Skeletal muscle satellite cell (primary cell): Measurements from ENCODE around the gene UNC119B.

Experiments used
- H3K27me3 ChIP-seq: 2 replicates; pipeline ENCODE4 v1.7.0; 2013; ENCODE audit warnings: low read length; ENCODE audit not compliant: control insufficient read depth, insufficient read depth
- H3K36me3 ChIP-seq: 2 replicates; pipeline ENCODE4 v1.7.0; 2013; ENCODE audit warnings: mild to moderate bottlenecking, control low read depth, low read length; ENCODE audit not compliant: insufficient read depth
- H3K4me1 ChIP-seq: 2 replicates; pipeline ENCODE4 v1.7.0; 2013; ENCODE audit warnings: low read length; ENCODE audit not compliant: control insufficient read depth, insufficient read depth
- H3K4me2 ChIP-seq: 2 replicates; pipeline ENCODE4 v1.7.0; 2013; ENCODE audit warnings: mild to moderate bottlenecking, low read length
- H3K4me3 ChIP-seq: 2 replicates; pipeline ENCODE4 v1.7.0; 2013; ENCODE audit warnings: low read length
- H3K9ac ChIP-seq: 2 replicates; pipeline ENCODE4 v1.7.0; 2013; ENCODE audit warnings: mild to moderate bottlenecking, low read depth, low read length, moderate library complexity
- H3K9me3 ChIP-seq: replicated peaks from 2 replicates; pipeline ENCODE4 v1.7.0; 2013; ENCODE audit warnings: mild to moderate bottlenecking, control low read depth, low read length

The UNC119B gene

GRCh38 chr12:120736404-120737331, 26.4 kb downstream of the UNC119B start:
- H3K4me2 ChIP-seq = no peak overlapping the region
- no peaks in the 10 kb centered on the region for H3K4me1 ChIP-seq
- H3K9me3 ChIP-seq = no peaks in the 10 kb centered on the region
- no peaks in the 10 kb centered on the region for H3K36me3 ChIP-seq
- no peak overlapping the region for H3K9ac ChIP-seq
- H3K27me3 ChIP-seq = no peaks in the 10 kb centered on the region
- H3K4me3 ChIP-seq = no peak overlapping the region

GRCh38 chr12:120737557-120738251, 27.4 kb downstream of the UNC119B start:
- H3K9ac ChIP-seq = no peak overlapping the region
- no peaks in the 10 kb centered on the region for H3K36me3 ChIP-seq
- H3K9me3 ChIP-seq = no peaks in the 10 kb centered on the region
- no peaks in the 10 kb centered on the region for H3K27me3 ChIP-seq
- no peak overlapping the region for H3K4me3 ChIP-seq
- no peak overlapping the region for H3K4me2 ChIP-seq
- no peaks in the 10 kb centered on the region for H3K4me1 ChIP-seq

GRCh38 chr12:120738252-120739030, 28.2 kb downstream of the UNC119B start:
- Histone ChIP-seq H3K36me3 (no peaks in the 10 kb centered on the region), H3K27me3 (no peaks in the 10 kb centered on the region), H3K4me2 (no peak overlapping the region), H3K9ac (no peak overlapping the region), H3K4me1 (no peaks in the 10 kb centered on the region), H3K9me3 (no peaks in the 10 kb centered on the region), H3K4me3 (no peak overlapping the region)

GRCh38 chr12:120739031-120739762, 28.9 kb downstream of the UNC119B start:
- Histone ChIP-seq H3K4me1 (no peaks in the 10 kb centered on the region), H3K4me3 (no peak overlapping the region), H3K27me3 (no peaks in the 10 kb centered on the region), H3K9ac (no peak overlapping the region), H3K9me3 (no peaks in the 10 kb centered on the region), H3K36me3 (no peaks in the 10 kb centered on the region), H3K4me2 (no peak overlapping the region)

- Histone ChIP-seq H3K4me1 (no peaks in the 10 kb centered on the region), H3K27me3 (no peaks in the 10 kb centered on the region), H3K9ac (no peak overlapping the region), H3K4me3 (no peak overlapping the region), H3K9me3 (no peaks in the 10 kb centered on the region), H3K4me2 (no peak overlapping the region), H3K36me3 (no peaks in the 10 kb centered on the region)
Measured at GRCh38 chr12:120739821-120740613, 29.8 kb downstream of the UNC119B start.

GRCh38 chr12:120740871-120741270, 30.6 kb downstream of the UNC119B start:
- H3K9ac ChIP-seq = no peak overlapping the region

GRCh38 chr12:120741476-120742421, 31.5 kb downstream of the UNC119B start:
- H3K27me3 ChIP-seq = no peaks in the 10 kb centered on the region
- H3K36me3 ChIP-seq = no peaks in the 10 kb centered on the region
- H3K4me2 ChIP-seq = no peak overlapping the region
- no peaks in the 10 kb centered on the region for H3K9me3 ChIP-seq
- no peaks in the 10 kb centered on the region for H3K4me1 ChIP-seq
- H3K9ac ChIP-seq = no peak overlapping the region
- no peak overlapping the region for H3K4me3 ChIP-seq

More at GRCh38 chr12:120740871-120741270, 30.6 kb downstream of the UNC119B start:
- Histone ChIP-seq H3K36me3 (no peaks in the 10 kb centered on the region), H3K4me2 (no peak overlapping the region), H3K27me3 (no peaks in the 10 kb centered on the region), H3K4me3 (no peak overlapping the region), H3K4me1 (no peaks in the 10 kb centered on the region), H3K9me3 (no peaks in the 10 kb centered on the region)

- no peak overlapping the region for H3K4me2 ChIP-seq
- no peaks in the 10 kb centered on the region for H3K9me3 ChIP-seq
- H3K27me3 ChIP-seq = no peaks in the 10 kb centered on the region
- H3K9ac ChIP-seq = no peak overlapping the region
- H3K36me3 ChIP-seq = no peaks in the 10 kb centered on the region
- no peak overlapping the region for H3K4me3 ChIP-seq
- H3K4me1 ChIP-seq = no peaks in the 10 kb centered on the region
Measured at GRCh38 chr12:120744922-120745493, 34.8 kb downstream of the UNC119B start.

- H3K4me1 ChIP-seq = no peaks in the 10 kb centered on the region
- H3K4me2 ChIP-seq = no peak overlapping the region
- H3K27me3 ChIP-seq = no peaks in the 10 kb centered on the region
- no peak overlapping the region for H3K4me3 ChIP-seq
- no peaks in the 10 kb centered on the region for H3K9me3 ChIP-seq
- H3K36me3 ChIP-seq = no peaks in the 10 kb centered on the region
- no peak overlapping the region for H3K9ac ChIP-seq
Measured at GRCh38 chr12:120748242-120748641, 38.0 kb downstream of the UNC119B start.
